Measurements from ENCODE around the gene CDC14A.
A peak's percentile ranks its signal among the peaks of the same experiment; 100 is the strongest.

CDC14A gene

DNA sequence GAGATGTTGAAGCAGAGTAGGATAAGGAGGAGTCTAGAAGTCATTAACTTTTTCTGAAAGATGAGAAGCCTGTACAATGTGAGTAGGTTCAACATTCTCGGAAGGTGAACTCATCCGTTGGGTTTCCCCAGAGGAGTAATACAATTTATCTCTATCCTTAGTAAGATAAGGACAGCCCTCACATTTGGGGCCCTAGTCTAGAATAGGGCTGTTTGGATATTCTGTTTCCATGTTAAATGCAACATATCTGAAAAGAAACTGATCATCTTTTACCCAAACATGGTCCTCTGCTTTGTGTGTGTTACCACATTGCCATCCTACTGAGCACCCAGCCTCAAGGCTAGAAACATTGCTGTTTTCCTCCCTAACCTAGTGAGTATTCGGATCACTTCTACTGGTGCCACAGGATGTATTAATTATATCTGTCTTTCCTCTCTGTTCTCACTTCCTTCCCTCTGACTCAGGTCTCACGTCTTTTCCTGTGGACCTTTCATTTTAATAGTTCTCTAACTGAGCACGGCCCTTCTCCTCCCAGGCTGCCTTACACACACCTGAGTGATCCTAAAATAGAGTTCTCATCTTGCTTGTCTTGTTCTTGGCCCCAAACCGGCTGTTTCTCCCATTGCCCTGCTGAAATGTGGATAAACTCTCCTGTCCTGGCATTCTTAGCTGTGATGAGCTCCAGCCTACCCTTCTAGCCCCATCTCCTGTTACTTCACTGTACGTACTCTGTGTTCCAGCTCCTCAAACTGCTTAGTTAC, 91.7 kb downstream of the CDC14A start:
- no peak for DNase-seq (ENCODE audit: low read depth in 3 of 3, low spot score in 1 of 3)

DNA sequence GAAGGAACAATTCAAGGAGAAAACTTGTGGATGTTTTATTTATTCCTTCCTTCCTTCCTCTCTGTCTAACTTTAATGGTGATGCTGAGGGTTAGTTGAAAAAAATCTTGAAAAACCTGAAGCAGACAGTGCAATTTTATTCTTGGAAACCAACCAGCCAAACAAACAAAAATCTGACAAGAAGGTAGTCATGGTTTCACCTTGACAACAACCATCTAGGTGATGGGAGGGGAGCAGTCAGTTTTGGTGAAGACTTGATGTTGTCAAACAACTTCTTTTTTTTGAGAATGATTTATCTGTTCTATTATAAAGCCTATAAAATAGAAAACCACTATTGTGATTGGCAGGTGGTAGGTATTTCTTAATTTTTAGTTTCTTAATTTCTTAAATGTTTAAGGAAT, 93.3 kb downstream of the CDC14A start:
- DNase-seq (ENCODE audit: low read depth in 3 of 3, low spot score in 1 of 3): no peak

DNA sequence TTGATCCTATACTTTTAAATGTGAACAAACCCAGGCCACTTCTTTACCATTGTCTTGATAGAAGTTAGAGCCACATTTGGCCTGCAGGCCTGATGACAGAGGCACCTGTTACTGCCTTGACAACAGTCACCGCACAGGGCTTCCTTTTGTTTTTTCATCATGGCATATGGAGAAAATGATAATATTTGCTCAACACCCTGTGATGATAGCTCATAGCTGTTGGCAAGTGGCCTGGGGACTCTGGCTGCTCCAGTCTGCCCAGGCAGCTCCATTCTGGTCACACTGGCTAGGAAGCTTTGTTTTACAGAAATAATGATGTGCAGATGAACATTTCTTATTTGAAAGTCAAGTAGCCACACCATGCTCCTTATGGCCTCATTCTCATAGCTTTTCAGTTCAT, 96.1 kb downstream of the CDC14A start:
- no peak for DNase-seq (ENCODE audit: low read depth in 3 of 3, low spot score in 1 of 3)

DNA sequence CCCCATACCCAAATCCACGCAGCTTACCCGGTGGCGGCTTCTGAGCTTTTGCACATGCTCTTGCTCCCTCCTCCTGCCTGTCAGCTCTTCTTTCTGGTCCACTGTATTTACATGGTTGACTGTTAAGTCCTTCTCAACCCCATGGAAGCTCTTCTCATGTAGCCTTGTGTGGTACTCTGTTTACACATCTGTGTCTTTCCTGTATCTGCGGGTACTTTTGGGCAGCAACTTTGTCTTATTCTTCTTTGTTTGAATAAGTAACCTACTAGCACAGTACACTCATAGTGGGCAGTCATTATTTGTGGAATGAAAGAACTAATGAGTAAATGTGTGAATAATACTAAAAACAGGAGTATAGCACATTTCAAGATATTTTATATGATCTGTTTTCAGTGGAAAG, 97.2 kb downstream of the CDC14A start:
- DNase-seq (ENCODE audit: low read depth in 3 of 3, low spot score in 1 of 3): no peak

DNA sequence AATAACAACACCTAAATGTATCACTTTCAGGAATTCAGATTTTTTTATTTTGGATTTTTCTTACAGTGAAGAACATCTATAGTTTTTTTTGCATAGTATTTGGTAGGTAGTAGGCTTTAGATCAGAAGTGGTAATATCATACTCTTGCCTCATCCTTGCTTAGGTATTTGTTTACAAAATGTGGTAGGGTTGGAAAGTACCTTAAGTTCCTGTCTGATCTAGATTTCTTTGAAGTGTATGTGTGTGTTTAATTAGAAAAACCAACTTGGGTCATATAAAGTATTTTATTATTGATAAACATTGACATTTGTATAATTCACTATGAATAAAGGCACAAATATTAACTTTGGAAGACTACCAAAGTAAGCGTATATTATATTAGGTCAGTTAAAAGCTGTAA, 100.3 kb downstream of the CDC14A start:
- DNase-seq (ENCODE audit: low read depth in 3 of 3, low spot score in 1 of 3): no peak

DNA sequence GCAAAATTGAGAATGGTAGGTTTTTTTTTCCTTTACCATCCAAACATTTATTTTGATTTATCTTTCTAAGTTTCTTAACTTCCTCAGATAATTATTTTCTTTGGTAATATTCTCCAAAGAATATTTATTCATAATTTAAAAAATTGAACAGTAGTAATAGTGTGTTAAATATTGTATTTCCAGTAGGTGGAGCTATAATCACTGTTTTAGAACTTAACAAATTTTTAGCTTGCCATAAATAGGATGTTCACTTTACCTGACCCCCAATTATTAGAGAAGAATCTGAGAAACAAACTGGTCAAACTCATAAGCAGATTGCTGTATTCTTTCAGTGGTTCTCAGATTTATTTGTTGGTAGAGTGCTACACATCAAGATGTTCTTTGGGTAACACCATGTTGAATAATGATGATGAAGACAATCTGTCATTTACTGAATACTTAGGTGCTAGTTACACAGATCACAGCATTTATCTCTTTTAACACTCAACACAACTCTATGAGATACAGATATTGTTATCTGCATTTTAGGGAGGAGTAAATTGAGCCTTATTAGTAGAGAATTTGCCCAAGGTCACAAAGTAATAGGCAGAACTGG, 103.3 kb downstream of the CDC14A start:
- no peak for DNase-seq (ENCODE audit: low read depth in 3 of 3, low spot score in 1 of 3)

DNA sequence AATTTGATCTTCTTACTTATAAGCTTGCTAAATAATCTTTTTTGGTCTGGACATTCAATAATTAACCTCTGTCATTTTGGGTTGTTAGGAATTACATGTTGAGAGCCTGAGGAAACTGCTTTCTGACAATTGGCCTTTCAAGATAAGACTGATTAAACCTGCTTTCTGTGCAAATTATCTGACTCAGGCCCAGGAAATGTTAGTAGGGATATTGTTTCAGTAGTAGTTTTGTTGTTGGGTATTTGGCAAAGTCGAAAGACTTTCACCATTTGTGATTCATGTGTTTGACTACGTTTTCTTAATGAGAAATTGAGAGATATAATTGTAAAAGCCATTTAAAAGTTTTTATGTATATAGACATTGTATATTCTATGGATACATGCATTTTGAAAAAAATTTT, 104.6 kb downstream of the CDC14A start:
- no peak for DNase-seq (ENCODE audit: low read depth in 3 of 3, low spot score in 1 of 3)

DNA sequence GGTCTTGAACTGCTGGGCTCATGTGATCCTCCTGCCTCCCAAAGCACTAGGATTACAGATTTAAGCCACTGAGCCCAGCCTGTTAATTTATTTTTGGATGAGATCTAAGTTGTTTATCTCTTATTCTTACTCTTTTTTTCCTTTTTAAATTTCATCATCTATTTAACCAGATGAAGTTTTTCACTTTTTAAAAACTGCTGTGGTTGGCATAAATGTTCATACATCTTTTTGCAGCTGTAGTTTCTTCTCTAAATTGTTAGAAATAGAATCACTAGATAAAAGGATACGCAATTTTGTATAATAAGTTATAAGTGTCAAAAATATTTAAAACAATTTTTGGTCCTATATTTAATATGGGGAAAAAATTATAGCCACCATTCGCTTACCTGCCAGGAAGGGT, 105.4 kb downstream of the CDC14A start:
- DNase-seq (ENCODE audit: low read depth in 3 of 3, low spot score in 1 of 3): no peak

DNA sequence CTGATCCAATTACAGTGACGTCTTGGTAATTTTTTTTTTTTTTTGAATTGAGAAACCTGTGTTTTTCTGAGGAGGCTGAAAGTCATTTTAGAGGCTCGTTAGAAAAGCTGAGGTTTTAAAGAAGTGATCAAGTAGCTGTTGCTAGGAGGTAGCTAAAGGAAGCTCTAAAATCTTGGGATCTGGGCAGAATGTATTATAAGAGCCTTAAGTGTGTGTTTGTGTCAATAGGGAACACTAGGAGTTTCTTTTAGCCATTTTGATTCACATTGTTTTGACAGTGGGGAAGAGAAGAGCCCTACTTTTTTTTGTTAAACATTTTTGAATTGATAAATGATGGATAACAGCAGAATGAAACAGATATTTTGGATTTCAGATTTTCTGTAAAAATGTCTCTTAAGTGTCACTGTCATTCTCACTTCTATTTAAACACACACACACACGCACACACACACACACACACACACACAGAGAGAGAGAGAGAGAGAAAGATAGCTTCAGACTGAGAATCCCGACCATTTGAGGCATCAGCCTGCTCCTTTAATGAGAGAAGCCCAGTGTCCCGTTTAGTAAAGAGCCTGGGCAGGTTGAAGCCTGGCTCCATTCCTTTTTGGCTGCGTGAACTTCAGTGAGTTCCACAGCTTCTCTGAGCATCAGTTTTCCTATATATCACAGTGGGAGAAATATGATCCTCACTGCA, 106.5 kb downstream of the CDC14A start:
- no peak for DNase-seq (ENCODE audit: low read depth in 3 of 3, low spot score in 1 of 3)

DNA sequence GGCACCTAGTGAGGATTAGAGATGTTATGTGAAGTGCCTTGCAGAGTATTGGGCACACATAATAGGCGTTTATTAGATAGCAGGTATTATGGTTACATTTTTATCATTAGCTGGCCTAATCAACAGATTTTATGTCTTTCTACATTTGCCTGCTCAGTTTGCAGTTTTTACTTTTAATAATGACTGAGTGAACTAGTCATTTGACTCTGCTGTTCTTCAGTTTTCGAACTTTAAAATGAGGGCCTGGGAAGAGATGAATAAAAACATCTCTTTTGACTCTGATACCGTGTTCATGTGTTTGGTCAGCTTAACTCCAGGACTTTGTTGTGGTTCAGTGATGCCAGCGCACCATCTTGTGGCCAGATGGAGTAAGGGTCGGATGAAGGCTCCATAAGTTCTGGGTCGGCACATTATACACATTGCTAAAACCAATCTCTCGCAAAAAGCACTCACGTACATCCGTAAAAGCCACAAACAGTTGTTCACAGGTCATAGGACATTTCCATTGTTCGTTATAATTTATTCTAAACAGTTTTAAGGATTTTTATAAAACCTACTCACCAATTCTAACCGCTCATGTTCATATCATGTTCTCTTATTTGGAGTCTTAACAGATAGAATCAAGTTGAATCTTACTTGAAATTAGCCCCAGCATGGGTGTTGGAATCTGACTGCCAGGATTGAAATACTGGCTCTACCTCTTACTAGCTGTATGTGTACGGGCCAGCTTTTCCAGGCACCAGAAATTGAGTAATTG, 107.2 kb downstream of the CDC14A start:
- DNase-seq (ENCODE audit: low read depth in 3 of 3, low spot score in 1 of 3): peak; percentile 38 to 49 (median 43)

DNA sequence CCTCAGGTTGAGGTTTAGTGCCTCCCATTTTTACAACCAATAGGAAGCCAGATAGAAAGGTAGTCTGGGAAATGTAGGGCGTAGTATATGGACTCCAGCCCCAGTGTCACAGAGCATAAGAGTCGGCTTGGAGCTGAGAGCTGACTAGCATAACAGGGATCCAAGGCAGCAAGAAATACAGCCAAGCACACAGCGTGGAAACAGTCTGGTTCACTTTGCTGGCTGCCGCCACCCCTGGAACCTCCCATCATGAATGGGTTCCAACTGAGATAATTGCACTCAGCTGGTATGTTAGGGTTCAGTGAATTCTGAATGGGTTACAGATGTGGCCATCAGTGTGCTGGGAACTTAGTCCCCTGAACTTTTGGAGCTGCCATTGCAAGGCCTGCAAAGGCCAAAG, 108.9 kb downstream of the CDC14A start:
- no peak for DNase-seq (ENCODE audit: low read depth in 3 of 3, low spot score in 1 of 3)

DNA sequence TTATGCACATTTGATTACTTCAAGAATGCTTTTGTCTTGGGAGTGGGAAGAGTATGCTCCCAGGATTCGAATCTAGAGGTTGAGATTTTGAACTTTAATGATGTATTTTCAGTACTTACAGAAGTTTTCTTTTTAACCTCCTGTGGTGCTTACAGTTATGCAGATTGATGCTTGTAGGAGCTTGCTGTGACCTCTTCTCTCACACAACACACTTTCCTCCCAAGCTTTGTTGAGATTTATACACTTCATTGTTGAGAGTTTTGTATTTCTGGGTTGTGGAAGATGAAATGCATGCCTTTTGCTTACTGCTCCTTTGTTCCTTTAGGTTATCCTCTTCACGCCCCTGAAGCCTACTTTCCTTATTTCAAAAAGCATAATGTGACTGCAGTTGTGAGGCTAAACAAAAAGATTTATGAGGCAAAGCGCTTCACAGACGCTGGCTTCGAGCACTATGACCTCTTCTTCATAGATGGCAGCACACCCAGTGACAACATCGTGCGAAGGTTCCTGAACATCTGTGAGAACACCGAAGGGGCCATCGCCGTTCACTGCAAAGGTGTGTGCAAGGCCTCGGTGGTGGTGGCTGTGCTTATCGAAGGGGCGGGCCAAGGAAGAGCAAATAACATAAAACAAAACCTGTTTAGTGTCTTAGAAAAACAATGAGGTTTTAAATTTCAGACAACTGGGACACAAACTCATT, 110.2 kb downstream of the CDC14A start:
- DNase-seq (ENCODE audit: low read depth in 3 of 3, low spot score in 1 of 3): no peak

DNA sequence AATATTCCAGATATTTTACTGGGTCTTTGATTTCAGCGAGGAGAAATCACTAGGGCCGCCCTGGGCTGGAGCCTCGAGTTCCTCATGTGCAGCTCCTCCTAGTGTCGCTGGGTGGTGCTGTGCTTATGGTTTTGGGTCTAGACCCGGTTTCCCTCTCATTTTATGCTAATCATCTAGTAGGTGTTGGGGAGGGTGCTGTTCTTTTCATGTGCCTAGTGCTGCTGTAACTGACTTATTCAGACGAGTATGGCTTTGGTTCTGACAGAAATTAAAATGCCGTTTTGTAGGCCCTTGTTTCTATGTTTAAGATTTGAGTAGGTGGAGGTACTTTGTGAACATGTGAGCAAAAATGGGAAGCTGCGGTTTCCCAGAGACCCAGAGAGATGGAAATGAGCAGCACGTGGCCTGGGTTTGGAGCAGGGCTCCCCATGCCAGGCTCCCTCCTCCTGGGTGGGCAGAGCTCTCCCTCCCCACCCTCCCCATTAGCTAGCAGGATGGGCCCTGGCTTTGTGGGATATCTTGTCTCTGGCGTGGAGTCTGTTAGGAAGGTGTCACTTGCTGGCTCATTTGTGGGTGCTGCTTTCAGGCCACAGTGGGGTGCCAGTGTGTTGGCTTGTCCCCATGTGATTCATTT, 111.6 kb downstream of the CDC14A start:
- peak in 1 of 3 donors; percentile 21 for DNase-seq (ENCODE audit: low read depth in 3 of 3, low spot score in 1 of 3)

DNA sequence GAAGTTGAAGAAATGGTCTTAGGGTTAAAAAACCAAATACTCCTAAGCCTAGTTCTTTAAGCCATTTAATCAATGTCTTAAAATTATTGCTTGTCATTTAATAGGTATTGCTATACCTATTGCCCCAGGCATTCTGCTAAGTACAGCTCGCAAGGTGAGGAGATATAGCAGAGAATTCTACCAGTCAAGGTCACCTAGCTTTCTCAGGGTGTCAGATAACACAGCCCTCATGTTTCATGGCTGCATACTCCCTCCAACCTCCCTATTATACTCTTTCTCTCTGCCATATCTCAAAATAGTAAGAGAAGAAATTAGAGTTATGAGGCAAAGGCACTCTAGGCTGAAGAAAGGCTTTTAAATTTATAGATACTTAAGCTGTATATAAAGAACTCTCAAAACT, 117.3 kb downstream of the CDC14A start:
- DNase-seq (ENCODE audit: low read depth in 3 of 3, low spot score in 1 of 3): no peak

DNA sequence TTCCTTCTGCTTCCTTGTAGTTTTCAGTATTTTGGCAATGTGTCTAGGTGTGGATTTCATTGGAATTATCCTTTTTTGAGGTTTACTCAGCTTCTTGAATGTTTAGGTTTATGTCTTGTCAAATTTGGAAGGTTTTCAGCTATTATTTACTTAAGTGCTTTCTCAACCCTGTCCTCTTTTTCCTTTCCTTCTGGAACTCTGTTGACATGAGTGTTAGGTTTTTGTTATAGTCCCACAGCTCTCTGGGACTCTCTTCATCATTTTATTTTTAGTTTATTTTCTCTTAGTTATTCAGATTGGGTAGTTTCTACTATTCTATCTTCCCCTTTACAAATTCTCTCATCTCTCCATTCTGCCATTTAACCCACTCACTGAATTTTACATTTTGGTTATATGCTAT, 122.5 kb downstream of the CDC14A start:
- DNase-seq (ENCODE audit: low read depth in 3 of 3, low spot score in 1 of 3): no peak

DNA sequence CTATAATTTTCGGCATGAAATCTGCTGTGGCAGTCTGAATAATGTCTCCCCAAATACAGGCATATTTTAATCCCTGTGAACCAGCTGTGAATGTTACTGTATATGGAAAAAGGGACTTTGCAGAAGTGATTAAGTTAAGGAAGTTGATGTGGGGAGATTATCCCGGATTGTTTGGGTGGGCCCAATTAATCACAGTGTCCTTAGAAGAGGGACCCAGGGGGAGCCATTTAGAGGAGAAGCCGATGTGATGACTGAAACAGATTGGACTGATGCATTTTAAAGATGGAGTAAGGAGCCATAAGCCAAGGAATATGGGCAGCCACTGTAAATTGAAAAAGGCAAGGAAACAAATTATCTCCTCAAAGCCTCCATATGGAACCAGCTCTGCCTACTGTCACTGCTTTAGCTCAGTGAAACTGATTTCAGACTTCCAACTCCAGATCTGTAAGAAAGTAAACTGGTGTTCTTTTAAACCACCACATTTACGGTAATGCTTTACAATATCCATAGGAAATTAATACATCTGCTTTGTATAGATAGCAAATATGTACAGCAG, 124.5 kb downstream of the CDC14A start:
- no peak for DNase-seq (ENCODE audit: low read depth in 3 of 3, low spot score in 1 of 3)

DNA sequence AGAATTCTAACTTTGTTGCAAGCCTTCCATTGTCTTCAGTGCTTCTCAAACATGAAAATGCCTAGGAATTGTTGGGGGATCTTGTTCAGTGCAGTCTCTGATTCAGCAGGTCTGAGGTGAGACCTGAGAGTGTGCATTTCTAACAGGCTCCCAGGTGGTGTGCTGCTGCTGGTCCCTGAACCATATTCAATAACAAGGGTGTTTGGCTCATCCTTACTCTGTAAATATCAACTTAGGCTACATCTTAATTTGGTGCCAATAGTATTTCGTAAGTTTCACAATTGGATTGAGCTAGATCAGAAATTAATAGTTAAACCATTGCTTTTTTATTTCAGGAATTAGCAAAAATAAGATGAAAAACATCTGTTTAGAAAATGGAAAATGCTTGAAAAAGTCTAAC, 126.5 kb downstream of the CDC14A start:
- no peak for DNase-seq (ENCODE audit: low read depth in 3 of 3, low spot score in 1 of 3)

DNA sequence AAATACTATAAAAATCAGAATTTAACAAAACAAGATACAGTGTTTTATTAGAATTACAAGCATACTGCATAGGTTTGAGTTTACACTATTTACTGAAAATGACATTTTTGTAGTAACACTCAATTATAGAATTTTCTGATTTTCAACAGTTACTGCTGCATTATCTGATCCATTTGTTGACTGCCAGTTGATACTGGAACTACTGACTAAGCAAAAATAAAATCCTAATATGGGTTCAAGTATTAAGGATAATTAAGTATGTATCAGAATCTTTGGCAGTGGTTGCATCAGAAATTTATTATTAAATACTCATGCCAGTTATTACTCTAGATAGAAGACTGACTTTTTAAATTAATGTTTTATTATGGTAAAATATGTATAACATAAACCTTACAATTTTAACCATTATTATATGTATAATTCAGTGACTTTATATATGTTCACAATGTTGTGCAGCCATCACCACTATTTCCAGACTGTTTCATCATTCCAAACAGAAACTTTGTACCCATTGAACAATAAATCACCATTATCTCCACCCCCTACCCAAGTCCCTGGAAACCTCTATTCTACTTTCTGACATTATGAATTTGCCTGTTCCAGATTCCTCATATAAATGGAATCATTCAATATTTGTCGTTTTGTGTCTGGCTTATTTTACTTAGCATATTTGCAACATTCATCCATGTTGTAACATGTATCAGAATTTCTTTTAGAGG, 127.5 kb downstream of the CDC14A start:
- no peak for DNase-seq (ENCODE audit: low read depth in 3 of 3, low spot score in 1 of 3)

DNA sequence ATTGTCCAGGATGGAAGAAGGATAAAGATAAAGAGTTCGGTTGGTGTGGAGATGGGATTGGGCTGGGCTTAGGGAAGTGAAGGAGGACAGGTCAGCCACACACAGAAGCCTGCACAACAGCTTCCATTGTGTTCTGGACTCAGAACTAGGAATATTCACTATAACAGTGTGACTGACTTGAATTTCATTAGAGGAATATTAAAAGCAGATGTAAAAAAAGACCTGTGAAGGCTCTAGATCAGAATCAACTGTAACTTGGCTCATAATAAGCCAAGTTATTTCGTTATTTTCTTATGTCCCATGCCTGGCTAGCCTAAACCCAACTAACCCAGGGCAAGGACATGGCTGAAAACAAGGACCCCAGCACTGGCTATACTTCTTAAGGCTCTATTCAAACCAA, 129.0 kb downstream of the CDC14A start:
- no peak for DNase-seq (ENCODE audit: low read depth in 3 of 3, low spot score in 1 of 3)

DNA sequence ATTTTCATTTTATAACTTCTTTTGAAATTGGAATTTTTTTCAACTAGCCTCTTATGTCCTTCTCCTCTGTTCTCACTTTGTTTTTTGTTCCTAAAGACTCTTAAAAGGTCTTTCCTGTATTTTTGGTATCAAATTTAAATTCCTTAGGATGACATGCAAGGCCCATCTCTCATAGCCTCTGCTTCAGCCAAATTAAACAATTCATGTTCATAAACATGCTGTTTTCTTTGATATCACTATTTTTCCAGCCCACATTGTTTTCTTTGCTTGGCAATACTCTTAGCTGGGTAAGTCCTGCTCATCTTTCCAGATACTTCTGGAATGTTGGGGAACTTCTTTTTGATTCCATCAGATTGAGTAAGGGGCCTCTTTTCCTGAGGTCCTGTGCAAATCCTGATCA, 129.9 kb downstream of the CDC14A start:
- no peak for DNase-seq (ENCODE audit: low read depth in 3 of 3, low spot score in 1 of 3)
